ACC112 (cell line): Measurements from ENCODE around the gene ERCC4.
A peak's percentile ranks its signal among the peaks of the same experiment; 100 is the strongest.

Source experiments
- H2AFZ ChIP-seq: fragments of 200-600 bp; sonication (generic); one replicate; pipeline ENCODE4 v1.6.0; 2017; ENCODE audit warnings: antibody characterized with exemption, low read length; ENCODE audit not compliant: unreplicated experiment
- H3K27ac ChIP-seq: fragments of 200-600 bp; sonication (generic); 2 replicates; pipeline ENCODE4 v1.5.1; 2014; ENCODE audit warnings: low read depth, mild to moderate bottlenecking, antibody characterized with exemption, low read length, moderate library complexity
- H3K27me3 ChIP-seq: fragments of 200-600 bp; sonication (generic); 2 replicates; pipeline ENCODE4 v1.6.1; 2014; ENCODE audit warnings: mild to moderate bottlenecking, antibody characterized with exemption, low read length, moderate library complexity, mixed read lengths; ENCODE audit not compliant: insufficient read depth
- H3K36me3 ChIP-seq: fragments of 200-600 bp; sonication (generic); 2 replicates; pipeline ENCODE4 v1.6.1; 2016; ENCODE audit warnings: mild to moderate bottlenecking, antibody characterized with exemption, low read length, moderate library complexity, mixed read lengths; ENCODE audit not compliant: insufficient read depth
- H3K4me1 ChIP-seq: fragments of 200-600 bp; sonication (generic); one replicate; pipeline ENCODE4 v1.6.1; 2016; ENCODE audit warnings: low read length, mixed read lengths; ENCODE audit not compliant: insufficient read depth, unreplicated experiment, control insufficient read depth
- H3K4me3 ChIP-seq: fragments of 200-600 bp; sonication (generic); 2 replicates; pipeline ENCODE4 v1.5.1; 2014; ENCODE audit warnings: mild to moderate bottlenecking, low read depth, low read length
- H3K79me2 ChIP-seq: fragments of 200-600 bp; sonication (generic); one replicate; pipeline ENCODE4 v1.6.0; 2016; ENCODE audit warnings: low read length; ENCODE audit not compliant: control insufficient read depth, unreplicated experiment, insufficient read depth

Gene ERCC4

GRCh38 chr16:13961099-13961811, 41.3 kb downstream of the ERCC4 start:
- H3K4me1 ChIP-seq = peaks cover 22% of the 10 kb centered on the region
- H3K4me3 ChIP-seq = no peak overlapping the region
- no peaks in the 10 kb centered on the region for H3K79me2 ChIP-seq
- peak overlapping the region; percentile 21 for H2AFZ ChIP-seq
- peaks cover 10% of the 10 kb centered on the region; the same call in 1 of the 2 replicates for H3K27me3 ChIP-seq
- H3K27ac ChIP-seq = no peak overlapping the region
- H3K36me3 ChIP-seq = no peaks in the 10 kb centered on the region

- H3K27me3 ChIP-seq = peaks cover 10% of the 10 kb centered on the region; the same call in 1 of the 2 replicates
- H3K27ac ChIP-seq = no peak overlapping the region
- no peaks in the 10 kb centered on the region for H3K36me3 ChIP-seq
- no peaks in the 10 kb centered on the region for H3K79me2 ChIP-seq
- peaks cover 19% of the 10 kb centered on the region for H3K4me1 ChIP-seq
- H2AFZ ChIP-seq = no peak overlapping the region
- no peak overlapping the region for H3K4me3 ChIP-seq
These were observed 42.3 kb downstream of the ERCC4 start for GRCh38 chr16:13962232-13962631.

- no peak overlapping the region for H3K27ac ChIP-seq
- H3K4me1 ChIP-seq = no peaks in the 10 kb centered on the region
- H3K4me3 ChIP-seq = no peak overlapping the region
- H2AFZ ChIP-seq = no peak overlapping the region
- no peaks in the 10 kb centered on the region for H3K79me2 ChIP-seq
- H3K27me3 ChIP-seq = peaks cover 12% of the 10 kb centered on the region; the same call in 1 of the 2 replicates
- H3K36me3 ChIP-seq = no peaks in the 10 kb centered on the region
These were observed 48.9 kb downstream of the ERCC4 start for GRCh38 chr16:13968835-13969234.

GRCh38 chr16:13969711-13970110, 49.8 kb downstream of the ERCC4 start:
- H3K36me3 ChIP-seq = no peaks in the 10 kb centered on the region
- no peak overlapping the region for H2AFZ ChIP-seq
- no peaks in the 10 kb centered on the region for H3K79me2 ChIP-seq
- H3K4me3 ChIP-seq = no peak overlapping the region
- peaks cover 12% of the 10 kb centered on the region; the same call in 1 of the 2 replicates for H3K27me3 ChIP-seq
- H3K27ac ChIP-seq = no peak overlapping the region
- no peaks in the 10 kb centered on the region for H3K4me1 ChIP-seq

- H3K4me1 ChIP-seq = no peaks in the 10 kb centered on the region
- H3K27ac ChIP-seq = no peak overlapping the region
- H3K36me3 ChIP-seq = no peaks in the 10 kb centered on the region
- H3K27me3 ChIP-seq = peaks cover 6% of the 10 kb centered on the region; the same call in 1 of the 2 replicates
- no peaks in the 10 kb centered on the region for H3K79me2 ChIP-seq
- H3K4me3 ChIP-seq = no peak overlapping the region
- H2AFZ ChIP-seq = no peak overlapping the region
These were observed 50.9 kb downstream of the ERCC4 start for GRCh38 chr16:13970708-13971422.

GRCh38 chr16:13973321-13974023, 53.5 kb downstream of the ERCC4 start:
- Histone ChIP-seq H3K36me3 (no peaks in the 10 kb centered on the region), H3K4me3 (no peak overlapping the region), H3K79me2 (no peaks in the 10 kb centered on the region), H3K4me1 (no peaks in the 10 kb centered on the region), H3K27ac (no peak overlapping the region), H3K27me3 (0 out of 2 replicates have a peak, but pooled peaks cover 2% of the 10 kb centered on the region), H2AFZ (no peak overlapping the region)

GRCh38 chr16:13977177-13977576, 57.2 kb downstream of the ERCC4 start:
- H3K79me2 ChIP-seq = no peaks in the 10 kb centered on the region
- H2AFZ ChIP-seq = no peak overlapping the region
- no peaks in the 10 kb centered on the region for H3K4me1 ChIP-seq
- H3K27me3 ChIP-seq = no peaks in the 10 kb centered on the region
- H3K27ac ChIP-seq = no peak overlapping the region
- H3K4me3 ChIP-seq = no peak overlapping the region
- H3K36me3 ChIP-seq = no peaks in the 10 kb centered on the region

- H3K36me3 ChIP-seq = no peaks in the 10 kb centered on the region
- H2AFZ ChIP-seq = no peak overlapping the region
- no peaks in the 10 kb centered on the region for H3K27me3 ChIP-seq
- H3K4me1 ChIP-seq = no peaks in the 10 kb centered on the region
- no peak overlapping the region for H3K4me3 ChIP-seq
- H3K79me2 ChIP-seq = no peaks in the 10 kb centered on the region
- H3K27ac ChIP-seq = no peak overlapping the region
These were observed 62.5 kb downstream of the ERCC4 start for GRCh38 chr16:13982451-13982850.

- no peak overlapping the region for H2AFZ ChIP-seq
- H3K79me2 ChIP-seq = no peaks in the 10 kb centered on the region
- H3K27me3 ChIP-seq = no peaks in the 10 kb centered on the region
- no peak overlapping the region for H3K27ac ChIP-seq
- H3K4me1 ChIP-seq = no peaks in the 10 kb centered on the region
- H3K4me3 ChIP-seq = no peak overlapping the region
- H3K36me3 ChIP-seq = no peaks in the 10 kb centered on the region
These were observed 63.7 kb downstream of the ERCC4 start for GRCh38 chr16:13983625-13984024.

- H2AFZ ChIP-seq = no peak overlapping the region
- H3K4me1 ChIP-seq = no peaks in the 10 kb centered on the region
- no peaks in the 10 kb centered on the region for H3K27me3 ChIP-seq
- H3K27ac ChIP-seq = no peak overlapping the region
- H3K79me2 ChIP-seq = no peaks in the 10 kb centered on the region
- no peak overlapping the region for H3K4me3 ChIP-seq
- H3K36me3 ChIP-seq = no peaks in the 10 kb centered on the region
These were observed 64.8 kb downstream of the ERCC4 start for GRCh38 chr16:13984794-13985193.
